SK-N-SH (cell line): ENCODE measurements around the gene BIRC6. TPM values are rescaled to one million over a fixed set of nuclear protein-coding genes. Genes with fewer than 3 reads are reported as not detected.

Source experiments
- CTCF ChIA-PET: fragments of 300-600, 350-600 bp; formaldehyde crosslinking; extraction: SDS; loops from one replicate; lab custom pipeline; 2021; lab: Yijun Ruan, JAX
- POLR2A ChIA-PET: fragments of 350-600 bp; sonication (Branson Sonifier 250); formaldehyde crosslinking; extraction: SDS; loops from one replicate; lab custom pipeline; 2020; ENCODE audit warnings: antibody characterized with exemption, inconsistent platforms; lab: Yijun Ruan, JAX
- DNase-seq: peaks from one replicate; pipeline ENCODE4 v3.0.0; 2012
- H2AFZ ChIP-seq: fragments of 200-600 bp; sonication (generic); 2 replicates; pipeline ENCODE4 v1.8.1; 2016; ENCODE audit warnings: antibody characterized with exemption, mild to moderate bottlenecking, low read depth
- H3F3A ChIP-seq: fragments of 200-600 bp; sonication (generic); replicated peaks from 2 replicates; pipeline ENCODE3; 2016; ENCODE audit warnings: antibody characterized with exemption, mild to moderate bottlenecking; ENCODE audit not compliant: insufficient read depth
- H3K27ac ChIP-seq, 2 experiments: fragments of 200-500 bp in 1 of 2; fragments of 200-600 bp in 1 of 2; sonication (Bioruptor generic) in 1 of 2; sonication (generic), shearing (Covaris generic) in 1 of 2; 2 replicates each; pipeline versions ENCODE4 v1.5.1 to v1.6.1; 2014 to 2016; ENCODE audit warnings: low read depth in 2 of 2, inconsistent platforms in 1 of 2, low read length in 1 of 2, mild to moderate bottlenecking in 1 of 2, mixed read lengths in 1 of 2
- H3K27me3 ChIP-seq: fragments of 200-600 bp; sonication (generic), shearing (Covaris generic); 2 replicates; pipeline ENCODE4 v1.6.1; 2016; ENCODE audit warnings: mixed run types; ENCODE audit not compliant: insufficient read depth
- H3K36me3 ChIP-seq, 2 experiments: fragments of 200-500 bp in 1 of 2; fragments of 200-600 bp in 1 of 2; sonication (Bioruptor generic) in 1 of 2; sonication (generic) in 1 of 2; replicated peaks in 1 of 2; 2 replicates each; pipeline versions ENCODE3 to v1.5.1; 2014 to 2016; ENCODE audit warnings: low read length in 1 of 2, mild to moderate bottlenecking in 1 of 2; ENCODE audit not compliant: insufficient read depth in 2 of 2, control insufficient read depth in 1 of 2
- H3K4me1 ChIP-seq, 2 experiments: fragments of 200-500 bp in 1 of 2; fragments of 200-600 bp in 1 of 2; sonication (Bioruptor generic) in 1 of 2; sonication (generic), shearing (Covaris generic) in 1 of 2; 2 replicates each; pipeline versions ENCODE4 v1.5.1 to v1.6.1; 2014 to 2016; ENCODE audit warnings: low read depth in 1 of 2, low read length in 1 of 2, mixed run types in 1 of 2; ENCODE audit not compliant: insufficient read depth in 2 of 2, control insufficient read depth in 1 of 2
- H3K4me2 ChIP-seq: fragments of 200-600 bp; sonication (generic), shearing (Covaris generic); 2 replicates; pipeline ENCODE4 v1.6.1; 2017; ENCODE audit warnings: mixed run types
- H3K4me3 ChIP-seq, 2 experiments: fragments of 200-500 bp in 1 of 2; fragments of 200-600 bp in 1 of 2; sonication (Bioruptor generic) in 1 of 2; sonication (generic), shearing (Covaris generic) in 1 of 2; 2 replicates each; pipeline versions ENCODE4 v1.5.1 to v1.8.1; 2014 to 2016; ENCODE audit warnings: low read depth in 2 of 2, inconsistent platforms in 1 of 2, low read length in 1 of 2, mild to moderate bottlenecking in 1 of 2, mixed read lengths in 1 of 2, moderate library complexity in 1 of 2
- H3K79me2 ChIP-seq: fragments of 200-600 bp; sonication (generic); 2 replicates; pipeline ENCODE4 v1.8.1; 2017; ENCODE audit warnings: mild to moderate bottlenecking; ENCODE audit not compliant: insufficient read depth
- H3K9ac ChIP-seq: fragments of 200-600 bp; sonication (generic); 2 replicates; pipeline ENCODE4 v1.6.1; 2017; ENCODE audit warnings: mixed run types
- H3K9me2 ChIP-seq: fragments of 200-600 bp; sonication (generic); 2 replicates; pipeline ENCODE4 v1.6.1; 2017; ENCODE audit warnings: mixed run types
- H3K9me3 ChIP-seq: fragments of 200-600 bp; sonication (generic); 2 replicates; pipeline ENCODE4 v1.6.1; 2017; ENCODE audit warnings: mixed run types, mild to moderate bottlenecking, moderate library complexity
- H4K20me1 ChIP-seq: fragments of 200-600 bp; sonication (generic); 2 replicates; pipeline ENCODE4 v1.6.1; 2017; ENCODE audit warnings: mild to moderate bottlenecking, mixed run types; ENCODE audit not compliant: insufficient read depth
- ELF1 ChIP-seq: IDR thresholded peaks from 2 replicates; pipeline ENCODE4 v1.4.0; 2012
- EZH2phosphoT487 ChIP-seq: fragments of 200-600 bp; sonication (generic); IDR thresholded peaks from 2 replicates; pipeline ENCODE4 v1.6.1; 2017; ENCODE audit warnings: low read depth, mixed run types, mild to moderate bottlenecking, antibody characterized with exemption, moderate library complexity, borderline replicate concordance
- FOXJ3 ChIP-seq: sonication (generic); formaldehyde crosslinking; IDR thresholded peaks from 2 replicates; pipeline ENCODE4 v1.5.1; 2020; ENCODE audit warnings: mild to moderate bottlenecking, missing genetic modification reagents
- FOXM1 ChIP-seq: IDR thresholded peaks from 2 replicates; pipeline ENCODE4 v1.4.0; 2012; ENCODE audit warnings: low read depth, mild to moderate bottlenecking
- GATA2 ChIP-seq: sonication (generic); formaldehyde crosslinking; IDR thresholded peaks from 2 replicates; pipeline ENCODE4 v1.5.0; 2020; ENCODE audit warnings: mild to moderate bottlenecking, missing genetic modification reagents
- JUND ChIP-seq: IDR thresholded peaks from 2 replicates; pipeline ENCODE4 v1.4.0; 2012
- MXI1 ChIP-seq: IDR thresholded peaks from 2 replicates; pipeline ENCODE4 v1.6.1; 2012; ENCODE audit warnings: mild to moderate bottlenecking, low read depth, low read length, improper control_type of control experiment
- NFIC ChIP-seq: IDR thresholded peaks from 2 replicates; pipeline ENCODE4 v1.4.0; 2012; ENCODE audit warnings: borderline replicate concordance
- NRF1 ChIP-seq: IDR thresholded peaks from 2 replicates; pipeline ENCODE4 v1.6.1; 2012; ENCODE audit warnings: low read depth, mild to moderate bottlenecking, low read length
- PBX3 ChIP-seq: IDR thresholded peaks from 2 replicates; pipeline ENCODE4; 2012
- POLR2AphosphoS5 ChIP-seq: IDR thresholded peaks from 2 replicates; pipeline ENCODE4 v1.6.1; 2012; ENCODE audit warnings: low read depth, low read length
- RCOR1 ChIP-seq: fragments of 150-350 bp; IDR thresholded peaks from 2 replicates; pipeline ENCODE4 v1.6.1; 2017; ENCODE audit warnings: antibody characterized with exemption, low read length
- TCF12 ChIP-seq: IDR thresholded peaks from 2 replicates; pipeline ENCODE4 v1.4.0; 2012
- TEAD4 ChIP-seq: IDR thresholded peaks from 2 replicates; pipeline ENCODE4 v1.4.0; 2012; ENCODE audit warnings: mild to moderate bottlenecking, borderline replicate concordance; ENCODE audit not compliant: insufficient read depth
- USF2 ChIP-seq: fragments of 150-350 bp; IDR thresholded peaks from 2 replicates; pipeline ENCODE4 v1.6.1; 2017; ENCODE audit warnings: antibody characterized with exemption, low read length, low read depth, borderline replicate concordance
- YY1 ChIP-seq: IDR thresholded peaks from 2 replicates; pipeline ENCODE4 v1.4.0; 2012; ENCODE audit warnings: low read depth, mild to moderate bottlenecking
- polyA plus RNA-seq, 3 experiments: library from polyadenylated mRNA; depleted of rRNA; stranded (reverse); fragments of >200 nt; gene quantifications; 2 replicates each; pipeline ENCODE4 v1.2.3, GENCODE V29; 2012
- TF ChIP-seq, protein P1 (sequence below): IDR thresholded peaks from 2 replicates; pipeline ENCODE4 v1.4.0; 2012; ENCODE audit warnings: low read depth, borderline replicate concordance

BIRC6 gene
- polyA plus RNA-seq, 1 of the 3 experiments (the other 2 are of a cell fraction): 28.9 TPM

DNA sequence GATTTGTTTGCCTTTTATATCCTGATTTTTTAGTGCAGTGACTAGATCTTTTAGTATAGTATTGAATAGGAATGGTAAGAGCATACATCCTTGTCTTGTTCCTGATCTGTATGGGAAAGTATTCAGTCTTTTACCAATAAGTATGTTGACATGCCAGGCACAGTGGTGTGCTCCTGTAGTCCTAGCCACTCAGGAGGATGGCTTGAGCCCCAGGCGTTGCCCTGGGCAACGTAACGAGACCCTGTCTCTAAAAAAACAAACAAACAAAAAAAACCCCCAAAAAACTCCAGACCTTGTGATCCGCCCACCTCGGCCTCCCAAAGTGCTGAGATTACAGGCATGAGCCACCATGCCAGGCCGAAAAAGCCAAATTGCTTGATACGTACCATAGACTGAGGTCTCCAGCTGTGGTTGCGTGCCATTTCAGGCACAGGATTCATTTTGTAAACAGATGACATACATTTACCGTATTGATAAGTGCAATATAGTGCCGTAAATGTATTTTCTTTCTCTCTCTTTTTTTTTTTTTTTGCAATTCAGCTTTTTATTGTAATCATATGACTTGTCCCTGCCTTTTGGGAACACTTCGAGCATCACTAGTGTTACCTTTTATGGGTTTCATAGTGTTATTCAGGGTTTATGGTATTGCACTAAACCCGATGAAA lies 18.5 kb downstream of the BIRC6 start (continued):
- no peak for TF ChIP-seq POLR2AphosphoS5
- TF ChIP-seq RCOR1: no peak

- no peaks in the 10 kb centered on the region for H3K27me3 ChIP-seq
- no peak overlapping the region for H3K4me3 ChIP-seq
- H2AFZ ChIP-seq: no peak overlapping the region
- no peak overlapping the region for H3K27ac ChIP-seq
- peaks cover 7% of the 10 kb centered on the region for H3F3A ChIP-seq
- H4K20me1 ChIP-seq: peaks cover 70% of the 10 kb centered on the region
- no peaks in the 10 kb centered on the region for H3K9me2 ChIP-seq
- 0 out of 4 replicates have a peak, but pooled peaks cover 0 to 9% of the 10 kb centered on the region in 2 experiments for H3K4me1 ChIP-seq
- no peaks in the 10 kb centered on the region for H3K9me3 ChIP-seq
- DNase-seq: no peak
- H3K4me2 ChIP-seq: peak overlapping the region; percentile 22; the same call in 1 of the 2 replicates
- peaks cover 10 to 24% of the 10 kb centered on the region in 2 experiments for H3K36me3 ChIP-seq
- H3K9ac ChIP-seq: no peak overlapping the region
- H3K79me2 ChIP-seq: peaks cover 100% of the 10 kb centered on the region
- CTCF ChIA-PET: no interaction called here
- TF ChIP-seq TEAD4: no peak
- no peak for TF ChIP-seq NFIC
- TF ChIP-seq MXI1: no peak
- no peak for TF ChIP-seq YY1
- TF ChIP-seq TCF12: no peak
- TF ChIP-seq ELF1: no peak
- TF ChIP-seq JUND: no peak
- TF ChIP-seq, protein P1, sequence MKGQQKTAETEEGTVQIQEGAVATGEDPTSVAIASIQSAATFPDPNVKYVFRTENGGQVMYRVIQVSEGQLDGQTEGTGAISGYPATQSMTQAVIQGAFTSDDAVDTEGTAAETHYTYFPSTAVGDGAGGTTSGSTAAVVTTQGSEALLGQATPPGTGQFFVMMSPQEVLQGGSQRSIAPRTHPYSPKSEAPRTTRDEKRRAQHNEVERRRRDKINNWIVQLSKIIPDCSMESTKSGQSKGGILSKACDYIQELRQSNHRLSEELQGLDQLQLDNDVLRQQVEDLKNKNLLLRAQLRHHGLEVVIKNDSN: no peak
- no peak for TF ChIP-seq FOXJ3 (CRISPR knock-in tag)
- TF ChIP-seq PBX3: no peak
- no peak for TF ChIP-seq GATA2
- TF ChIP-seq RCOR1: no peak
- TF ChIP-seq USF2: no peak
- TF ChIP-seq FOXM1: no peak
- no peak for TF ChIP-seq EZH2phosphoT487
- TF ChIP-seq NRF1: no peak
- POLR2A ChIA-PET: no interaction called here
These were observed 19.9 kb downstream of the BIRC6 start for GRCh38 chr2:32376756-32377155.
